SK-N-SH (cell line): ENCODE results near the gene LAP3.

Experiments
- CHD2 ChIP-seq: fragments of 150-350 bp; IDR thresholded peaks from 2 replicates; pipeline ENCODE4 v1.6.1; 2018; ENCODE audit warnings: low read length; ENCODE audit not compliant: partially characterized antibody
- CTCF ChIP-seq: fragments of 200-600 bp; sonication (generic); IDR thresholded peaks from 2 replicates; pipeline ENCODE4 v1.6.1; 2017; ENCODE audit warnings: antibody characterized with exemption, mild to moderate bottlenecking, moderate library complexity
- FOXM1 ChIP-seq: IDR thresholded peaks from 2 replicates; pipeline ENCODE4 v1.4.0; 2012; ENCODE audit warnings: low read depth, mild to moderate bottlenecking
- MEF2A ChIP-seq: IDR thresholded peaks from 2 replicates; pipeline ENCODE4 v1.4.0; 2012; ENCODE audit warnings: low read depth, borderline replicate concordance
- USF2 ChIP-seq: fragments of 150-350 bp; IDR thresholded peaks from 2 replicates; pipeline ENCODE4 v1.6.1; 2017; ENCODE audit warnings: antibody characterized with exemption, low read length, low read depth, borderline replicate concordance

- TF ChIP-seq USF2 = no peak
- no peak for TF ChIP-seq FOXM1
- no peak for TF ChIP-seq CHD2
- no peak for TF ChIP-seq MEF2A
- TF ChIP-seq CTCF = no peak
These were observed 56.6 kb downstream of the LAP3 start for GRCh38 chr4:17633600-17633999.
